T-cell (primary cell): Measurements from ENCODE around the gene ALDH3A2. TPM values are rescaled to one million over a fixed set of nuclear protein-coding genes. Genes with fewer than 3 reads are reported as not detected.

ENCODE experiments used
- ATAC-seq, 4 experiments: fragments of 200-7000 bp in 3 of 4; fragments of 150-1000 bp in 1 of 4; cut with Tn5 transposase; replicated peaks in 1 of 4; 1 replicate in 3 of 4; 2 replicates in 1 of 4; pipeline ENCODE4 v1.10.0; 2021; ENCODE audit warnings: moderate library complexity in 3 of 4, mild to moderate bottlenecking in 2 of 4, moderate number of reproducible peaks in 1 of 4
- CTCF ChIA-PET, 2 donors: fragments of 300-600 bp; sonication (Branson Sonifier 250); formaldehyde crosslinking; loops; one replicate each; lab custom pipeline; 2022; ENCODE audit warnings: antibody characterized with exemption in 2 of 2; lab: Charles Lee
- POLR2A ChIA-PET, 2 donors: fragments of 300-600 bp; sonication (Branson Sonifier 250); formaldehyde crosslinking; loops; one replicate each; lab custom pipeline; 2022; ENCODE audit warnings: antibody characterized with exemption in 2 of 2; lab: Charles Lee
- DNase-seq, 35 experiments: peaks; one replicate each; pipeline versions ENCODE4 v3.0.0 to v3.0.0-alpha.2; 2013 to 2023
- H3K27ac ChIP-seq: one replicate; pipeline ENCODE4 v1.5.1; 2013; ENCODE audit warnings: low read length
- H3K27me3 ChIP-seq, 2 experiments: replicated peaks in 1 of 2; 1 replicate in 1 of 2; 2 replicates in 1 of 2; pipeline versions ENCODE4 v1.6.1 to v1.7.0; 2013; ENCODE audit warnings: low read length in 1 of 2, mixed read lengths in 1 of 2; ENCODE audit not compliant: control insufficient read depth in 2 of 2, insufficient read depth in 2 of 2; ENCODE audit errors: extremely low read depth in 1 of 2
- H3K36me3 ChIP-seq, 2 donors: 1 replicate in 1 of 2; 2 replicates in 1 of 2; pipeline versions ENCODE4 v1.6.1 to v1.7.0; 2013; ENCODE audit warnings: low read length in 1 of 2; ENCODE audit not compliant: control insufficient read depth in 2 of 2, insufficient read depth in 1 of 2; ENCODE audit errors: extremely low read depth in 1 of 2
- H3K4me1 ChIP-seq, 2 experiments: 1 replicate in 1 of 2; 2 replicates in 1 of 2; pipeline versions ENCODE4 v1.6.1 to v1.7.0; 2013; ENCODE audit warnings: low read length in 2 of 2, mixed read lengths in 1 of 2; ENCODE audit not compliant: insufficient read depth in 2 of 2, control insufficient read depth in 1 of 2; ENCODE audit errors: extremely low read depth in 1 of 2
- H3K4me3 ChIP-seq, 2 donors: 1 replicate in 1 of 2; 2 replicates in 1 of 2; pipeline versions ENCODE4 v1.5.1 to v1.7.0; 2013; ENCODE audit warnings: mild to moderate bottlenecking in 2 of 2, low read length in 1 of 2, moderate library complexity in 1 of 2; ENCODE audit not compliant: control insufficient read depth in 1 of 2; ENCODE audit errors: extremely low read depth in 1 of 2
- H3K9me3 ChIP-seq: 2 replicates; pipeline ENCODE4 v1.7.0; 2013
- H3K27ac Mint-ChIP-seq, 2 donors: one replicate each; pipeline ENCODE4 v1.8.0; 2020 to 2021; ENCODE audit warnings: mild to moderate bottlenecking in 2 of 2, mixed read lengths in 2 of 2
- H3K27me3 Mint-ChIP-seq, 2 donors: one replicate each; pipeline ENCODE4 v1.8.0; 2021 to 2022; ENCODE audit warnings: mixed read lengths in 2 of 2
- H3K36me3 Mint-ChIP-seq: one replicate; pipeline ENCODE4 v1.8.0; 2021; ENCODE audit warnings: mixed read lengths
- H3K4me1 Mint-ChIP-seq, 3 donors: one replicate each; pipeline ENCODE4 v1.8.0; 2020 to 2022; ENCODE audit warnings: mixed read lengths in 3 of 3, mild to moderate bottlenecking in 1 of 3
- H3K4me3 Mint-ChIP-seq, 3 donors: one replicate each; pipeline ENCODE4 v1.8.0; 2020 to 2022; ENCODE audit warnings: mild to moderate bottlenecking in 3 of 3, mixed read lengths in 3 of 3, moderate library complexity in 3 of 3
- H3K9me3 Mint-ChIP-seq, 3 donors: one replicate each; pipeline ENCODE4 v1.8.0; 2020 to 2022; ENCODE audit warnings: mixed read lengths in 3 of 3
- whole genome bisulfite sequencing: methylation state at CpG from one replicate; pipeline ENCODE4 v1.1.5; 2013; ENCODE audit warnings: missing lambda C conversion rate; ENCODE audit not compliant: insufficient coverage; 5-methylcytosine and 5-hydroxymethylcytosine counted together
- total RNA-seq, 35 experiments: library from RNA in 6 of 35; stranded (reverse) in 6 of 35; fragments of 120-200 nt in 1 of 35; gene quantifications; one replicate each; pipeline versions ENCODE4 v1.2.1 to v1.2.4 and lab custom pipeline; 2013 to 2026

The ALDH3A2 gene
- total RNA-seq (10 to 100 TPM; 21.9 to 38.0 (median 35.7) TPM), total RNA-seq (lab: John Stamatoyannopoulos, UW) (5.7 to 86.1 (median 33.4) reads per million in 29 experiments)
- total RNA-seq (2013), result 31.2 TPM

- no peaks in the 10 kb centered on the region for H3K9me3 ChIP-seq
- no peaks in the 10 kb centered on the region for H3K27me3 ChIP-seq
- peak within 1 kb of the TSS; percentile 83 to 86 for H3K4me3 ChIP-seq
- peaks cover 18% of the 10 kb centered on the region for H3K36me3 Mint-ChIP-seq
- no peaks in the 10 kb centered on the region for H3K9me3 Mint-ChIP-seq
- peak; percentile 84 to 99 (median 91) for DNase-seq
- no peaks in the 10 kb centered on the region for H3K27me3 Mint-ChIP-seq
- ChIA-PET CTCF (interaction anchor here in 1 of 2 donors (1.2 to 2.1 kb wide), 3 partner anchors 13 to 270 kb away, joined by 5 to 11 read pairs (median 5); partner anchors contain the start of gene MAPK7), POLR2A (interaction anchor here in 1 of 2 donors (0.6 to 1.2 kb wide), 3 partner anchors 8 to 478 kb away, joined by 3 to 4 read pairs (median 4); no protein-coding TSS in a partner anchor)
- peak; percentile 95 to 98 (median 96) for ATAC-seq
- peak within 1 kb of the TSS; percentile 85 to 96 for H3K27ac Mint-ChIP-seq
- peak within 1 kb of the TSS; percentile 65 for H3K27ac ChIP-seq
- H3K4me1 Mint-ChIP-seq, result peaks cover 40 to 45% (median 42%) of the 10 kb centered on the region in 3 donors
- peak within 1 kb of the TSS; percentile 93 to 99 (median 94) for H3K4me3 Mint-ChIP-seq
- H3K36me3 ChIP-seq, result no peaks in the 10 kb centered on the region
- peaks cover 6 to 25% of the 10 kb centered on the region in 2 experiments for H3K4me1 ChIP-seq
- WGBS, result 0% methylated on average over 60 of the region's 71 CpGs
These were observed at the start of gene ALDH3A2 for GRCh38 chr17:19648475-19649273. Gene ALDH3A2 (plus strand): TSS chr17:19648751. CDS start chr17:19648972, 221 bp downstream.

- Mint-ChIP-seq H3K27ac (no peak overlapping the region), H3K9me3 (no peaks in the 10 kb centered on the region), H3K4me3 (no peak overlapping the region), H3K4me1 (peaks cover 4 to 10% (median 8%) of the 10 kb centered on the region in 3 donors), H3K36me3 (no peaks in the 10 kb centered on the region), H3K27me3 (peaks cover 0 to 3% of the 10 kb centered on the region in 2 donors)
- ChIA-PET CTCF (no interaction called here), POLR2A (interaction anchor here in 1 of 2 donors (0.5 to 0.6 kb wide), 2 partner anchors 224 to 225 kb away, joined by 3 to 4 read pairs; no protein-coding TSS in a partner anchor)
- no peaks in the 10 kb centered on the region for H3K9me3 ChIP-seq
- H3K4me1 ChIP-seq, result no peaks in the 10 kb centered on the region
- WGBS, result no CpG with 5 or more reads among the region's 2 CpGs
- H3K36me3 ChIP-seq, result no peaks in the 10 kb centered on the region
- no peak overlapping the region for H3K4me3 ChIP-seq
- no peak overlapping the region for H3K27ac ChIP-seq
- ATAC-seq (no peak), DNase-seq (no peak)
- peaks cover 0 to 4% of the 10 kb centered on the region in 2 experiments for H3K27me3 ChIP-seq
These were observed 38.2 kb upstream of the ALDH3A2 start for GRCh38 chr17:19610311-19610710.

GRCh38 chr17:19610879-19611278, 37.7 kb upstream of the ALDH3A2 start:
- Histone ChIP-seq H3K9me3 (no peaks in the 10 kb centered on the region), H3K4me3 (no peak overlapping the region), H3K27me3 (peaks cover 0 to 4% of the 10 kb centered on the region in 2 experiments), H3K4me1 (no peaks in the 10 kb centered on the region), H3K27ac (no peak overlapping the region), H3K36me3 (no peaks in the 10 kb centered on the region)
- DNase-seq, result no peak
- POLR2A ChIA-PET, result interaction anchor here in 1 of 2 donors (0.6 kb wide), 1 partner anchor 224 kb away, joined by 4 read pairs; no protein-coding TSS in a partner anchor
- Mint-ChIP-seq H3K4me1 (peaks cover 4 to 10% (median 8%) of the 10 kb centered on the region in 3 donors), H3K9me3 (no peaks in the 10 kb centered on the region), H3K36me3 (no peaks in the 10 kb centered on the region), H3K27me3 (peaks cover 0 to 3% of the 10 kb centered on the region in 2 donors), H3K4me3 (no peak overlapping the region), H3K27ac (no peak overlapping the region)
- no CpG with 5 or more reads among the region's 5 CpGs for WGBS
- ATAC-seq, result no peak
- CTCF ChIA-PET, result no interaction called here

GRCh38 chr17:19613979-19614378, 34.6 kb upstream of the ALDH3A2 start:
- H3K9me3 ChIP-seq, result peaks cover 4% of the 10 kb centered on the region
- peaks cover 3% of the 10 kb centered on the region for H3K36me3 Mint-ChIP-seq
- H3K27me3 Mint-ChIP-seq, result peaks cover 0 to 5% of the 10 kb centered on the region in 2 donors
- peaks cover 0 to 4% of the 10 kb centered on the region in 2 experiments for H3K27me3 ChIP-seq
- no peaks in the 10 kb centered on the region for H3K4me1 ChIP-seq
- H3K4me1 Mint-ChIP-seq, result peaks cover 4 to 10% (median 8%) of the 10 kb centered on the region in 3 donors
- H3K4me3 Mint-ChIP-seq, result no peak overlapping the region
- no peak overlapping the region for H3K4me3 ChIP-seq
- ChIA-PET CTCF (interaction anchor here in 1 of 2 donors (0.6 kb wide), 1 partner anchor 286 kb away, joined by 3 read pairs; no protein-coding TSS in a partner anchor), POLR2A (no interaction called here)
- H3K27ac Mint-ChIP-seq, result no peak overlapping the region
- no peak for ATAC-seq
- H3K36me3 ChIP-seq, result no peaks in the 10 kb centered on the region
- H3K9me3 Mint-ChIP-seq, result peaks cover 8 to 20% (median 12%) of the 10 kb centered on the region in 3 donors
- 87% methylated on average over 9 of the region's 10 CpGs for WGBS
- no peak overlapping the region for H3K27ac ChIP-seq
- DNase-seq, result no peak

GRCh38 chr17:19614900-19615299, 33.7 kb upstream of the ALDH3A2 start:
- peaks cover 12% of the 10 kb centered on the region for H3K36me3 Mint-ChIP-seq
- H3K9me3 Mint-ChIP-seq, result peaks cover 17 to 29% (median 22%) of the 10 kb centered on the region in 3 donors
- H3K27me3 Mint-ChIP-seq, result peaks cover under 1 to 8% of the 10 kb centered on the region in 2 donors
- 73% methylated on average over 2 of the region's 4 CpGs for WGBS
- peaks cover 4 to 10% (median 8%) of the 10 kb centered on the region in 3 donors for H3K4me1 Mint-ChIP-seq
- Histone ChIP-seq H3K27me3 (peaks cover 0 to 4% of the 10 kb centered on the region in 2 experiments), H3K27ac (no peak overlapping the region), H3K36me3 (no peaks in the 10 kb centered on the region), H3K4me1 (no peaks in the 10 kb centered on the region), H3K9me3 (peaks cover 5% of the 10 kb centered on the region), H3K4me3 (no peak overlapping the region)
- DNase-seq, result peak in 1 of 35 experiments; percentile 4
- no peak for ATAC-seq
- ChIA-PET POLR2A (no interaction called here), CTCF (no interaction called here)
- H3K4me3 Mint-ChIP-seq, result no peak overlapping the region
- H3K27ac Mint-ChIP-seq, result no peak overlapping the region

- no CpG with 5 or more reads among the region's 3 CpGs for WGBS
- ChIA-PET POLR2A (no interaction called here), CTCF (no interaction called here)
- Histone ChIP-seq H3K9me3 (peaks cover 5% of the 10 kb centered on the region), H3K27me3 (peaks cover 0 to 4% of the 10 kb centered on the region in 2 experiments), H3K4me3 (no peak overlapping the region), H3K4me1 (no peaks in the 10 kb centered on the region), H3K36me3 (no peaks in the 10 kb centered on the region), H3K27ac (no peak overlapping the region)
- Mint-ChIP-seq H3K27me3 (peaks cover 2 to 11% of the 10 kb centered on the region in 2 donors), H3K27ac (no peak overlapping the region), H3K36me3 (peaks cover 13% of the 10 kb centered on the region), H3K4me1 (peaks cover 4 to 8% (median 8%) of the 10 kb centered on the region in 3 donors), H3K9me3 (peaks cover 18 to 44% (median 37%) of the 10 kb centered on the region in 3 donors), H3K4me3 (no peak overlapping the region)
- DNase-seq (no peak), ATAC-seq (no peak)
These were observed 30.5 kb upstream of the ALDH3A2 start for GRCh38 chr17:19618015-19618414.
